IMR-90 (cell line): ENCODE measurements around the gene ATP10B.

Experiments
- CEBPB ChIP-seq: IDR thresholded peaks from 2 replicates; pipeline ENCODE4 v1.6.1; 2012; ENCODE audit warnings: low read depth, low read length, improper control_type of control experiment
- CHD1 ChIP-seq: IDR thresholded peaks from 2 replicates; pipeline ENCODE4 v1.6.1; 2012; ENCODE audit warnings: low read depth, low read length, improper control_type of control experiment
- FOS ChIP-seq: fragments of 150-350 bp; IDR thresholded peaks from 2 replicates; pipeline ENCODE4 v1.6.1; 2016; ENCODE audit warnings: low read depth, low read length
- MAFK ChIP-seq: IDR thresholded peaks from 2 replicates; pipeline ENCODE4 v1.6.1; 2012; ENCODE audit warnings: low read depth, low read length, improper control_type of control experiment
- MAZ ChIP-seq: IDR thresholded peaks from 2 replicates; pipeline ENCODE4 v1.6.1; 2012; ENCODE audit warnings: low read depth, mild to moderate bottlenecking, low read length, improper control_type of control experiment, moderate library complexity, borderline replicate concordance
- NFE2L2 ChIP-seq: fragments of 150-350 bp; IDR thresholded peaks from 2 replicates; pipeline ENCODE4 v1.6.1; 2016; ENCODE audit warnings: low read depth, mild to moderate bottlenecking, low read length
- POLR2A ChIP-seq: IDR thresholded peaks from 2 replicates; pipeline ENCODE4 v1.6.1; 2012; ENCODE audit warnings: mild to moderate bottlenecking, low read depth, low read length
- RAD21 ChIP-seq: IDR thresholded peaks from 2 replicates; pipeline ENCODE4 v1.6.1; 2012; ENCODE audit warnings: low read length, improper control_type of control experiment
- RCOR1 ChIP-seq: IDR thresholded peaks from 2 replicates; pipeline ENCODE4 v1.6.1; 2012; ENCODE audit warnings: mild to moderate bottlenecking, low read length, improper control_type of control experiment; ENCODE audit not compliant: insufficient replicate concordance
- RFX5 ChIP-seq: IDR thresholded peaks from 2 replicates; pipeline ENCODE4 v1.8.0; 2012; ENCODE audit warnings: low read depth, mild to moderate bottlenecking, low read length, moderate library complexity
- SMC3 ChIP-seq: fragments of 150-350 bp; IDR thresholded peaks from 2 replicates; pipeline ENCODE4 v1.6.1; 2016; ENCODE audit warnings: low read depth, mild to moderate bottlenecking, antibody characterized with exemption, low read length, moderate library complexity
- TF ChIP-seq, protein P1 (sequence below): conservative IDR thresholded peaks from 2 replicates; pipeline ENCODE4 v1.5.1; 2012; ENCODE audit warnings: mild to moderate bottlenecking, low read depth, low read length, improper control_type of control experiment
- TF ChIP-seq, protein P2 (sequence below): fragments of 150-350 bp; IDR thresholded peaks from 2 replicates; pipeline ENCODE4 v1.6.1; 2017; ENCODE audit warnings: mild to moderate bottlenecking, antibody characterized with exemption, low read length, low read depth
- TF ChIP-seq, protein P3 (sequence below): fragments of 150-350 bp; IDR thresholded peaks from 2 replicates; pipeline ENCODE4 v1.6.1; 2016; ENCODE audit warnings: low read depth, mild to moderate bottlenecking, low read length, moderate library complexity, borderline replicate concordance

DNA sequence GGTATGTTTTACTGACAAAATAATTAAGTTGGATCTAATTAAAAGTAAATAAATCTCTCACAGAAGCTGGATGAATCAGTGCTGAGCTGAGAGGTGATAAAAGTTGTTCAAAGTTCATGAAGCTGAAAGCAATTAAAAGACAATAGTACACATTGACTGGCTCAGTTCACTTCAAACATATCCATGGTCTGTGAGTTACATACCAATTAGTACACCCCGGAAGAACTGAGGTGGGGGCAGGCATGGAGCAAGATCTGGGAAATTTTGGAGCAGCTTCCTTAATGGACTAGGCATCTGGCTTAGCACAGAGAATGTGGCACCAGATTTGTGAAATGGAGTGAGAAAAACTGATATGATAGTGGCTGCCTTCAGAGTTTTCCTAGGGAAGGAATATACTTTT, 152.7 kb downstream of the ATP10B start:
- TF ChIP-seq POLR2A (no peak), RFX5 (no peak), MAFK (no peak), CEBPB (no peak), SMC3 (no peak), RCOR1 (no peak), FOS (no peak), MAZ (no peak), RAD21 (no peak), CHD1 (no peak), NFE2L2 (no peak)
- TF ChIP-seq, protein P1, sequence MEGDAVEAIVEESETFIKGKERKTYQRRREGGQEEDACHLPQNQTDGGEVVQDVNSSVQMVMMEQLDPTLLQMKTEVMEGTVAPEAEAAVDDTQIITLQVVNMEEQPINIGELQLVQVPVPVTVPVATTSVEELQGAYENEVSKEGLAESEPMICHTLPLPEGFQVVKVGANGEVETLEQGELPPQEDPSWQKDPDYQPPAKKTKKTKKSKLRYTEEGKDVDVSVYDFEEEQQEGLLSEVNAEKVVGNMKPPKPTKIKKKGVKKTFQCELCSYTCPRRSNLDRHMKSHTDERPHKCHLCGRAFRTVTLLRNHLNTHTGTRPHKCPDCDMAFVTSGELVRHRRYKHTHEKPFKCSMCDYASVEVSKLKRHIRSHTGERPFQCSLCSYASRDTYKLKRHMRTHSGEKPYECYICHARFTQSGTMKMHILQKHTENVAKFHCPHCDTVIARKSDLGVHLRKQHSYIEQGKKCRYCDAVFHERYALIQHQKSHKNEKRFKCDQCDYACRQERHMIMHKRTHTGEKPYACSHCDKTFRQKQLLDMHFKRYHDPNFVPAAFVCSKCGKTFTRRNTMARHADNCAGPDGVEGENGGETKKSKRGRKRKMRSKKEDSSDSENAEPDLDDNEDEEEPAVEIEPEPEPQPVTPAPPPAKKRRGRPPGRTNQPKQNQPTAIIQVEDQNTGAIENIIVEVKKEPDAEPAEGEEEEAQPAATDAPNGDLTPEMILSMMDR: no peak
- TF ChIP-seq, protein P2, sequence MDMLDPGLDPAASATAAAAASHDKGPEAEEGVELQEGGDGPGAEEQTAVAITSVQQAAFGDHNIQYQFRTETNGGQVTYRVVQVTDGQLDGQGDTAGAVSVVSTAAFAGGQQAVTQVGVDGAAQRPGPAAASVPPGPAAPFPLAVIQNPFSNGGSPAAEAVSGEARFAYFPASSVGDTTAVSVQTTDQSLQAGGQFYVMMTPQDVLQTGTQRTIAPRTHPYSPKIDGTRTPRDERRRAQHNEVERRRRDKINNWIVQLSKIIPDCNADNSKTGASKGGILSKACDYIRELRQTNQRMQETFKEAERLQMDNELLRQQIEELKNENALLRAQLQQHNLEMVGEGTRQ: no peak
- TF ChIP-seq, protein P3, sequence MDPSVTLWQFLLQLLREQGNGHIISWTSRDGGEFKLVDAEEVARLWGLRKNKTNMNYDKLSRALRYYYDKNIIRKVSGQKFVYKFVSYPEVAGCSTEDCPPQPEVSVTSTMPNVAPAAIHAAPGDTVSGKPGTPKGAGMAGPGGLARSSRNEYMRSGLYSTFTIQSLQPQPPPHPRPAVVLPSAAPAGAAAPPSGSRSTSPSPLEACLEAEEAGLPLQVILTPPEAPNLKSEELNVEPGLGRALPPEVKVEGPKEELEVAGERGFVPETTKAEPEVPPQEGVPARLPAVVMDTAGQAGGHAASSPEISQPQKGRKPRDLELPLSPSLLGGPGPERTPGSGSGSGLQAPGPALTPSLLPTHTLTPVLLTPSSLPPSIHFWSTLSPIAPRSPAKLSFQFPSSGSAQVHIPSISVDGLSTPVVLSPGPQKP: no peak
